GM23248 (cell line): Measurements from ENCODE around the gene NEU2.

Experiments used
- EZH2 ChIP-seq: fragments of 200-600 bp; sonication (generic); IDR thresholded peaks from 2 replicates; pipeline ENCODE4 v1.6.1; 2018; ENCODE audit warnings: antibody characterized with exemption, mild to moderate bottlenecking; ENCODE audit not compliant: insufficient read depth, poor library complexity, severe bottlenecking
- EZH2phosphoT487 ChIP-seq: fragments of 200-600 bp; sonication (generic); IDR thresholded peaks from 2 replicates; pipeline ENCODE4 v1.6.1; 2018; ENCODE audit warnings: antibody characterized with exemption, moderate library complexity, mild to moderate bottlenecking, low read depth; ENCODE audit not compliant: insufficient read depth

GRCh38 chr2:233032551-233033320 is at the start of gene NEU2:
- TF ChIP-seq EZH2 (no peak), EZH2phosphoT487 (no peak)
